Measurements from ENCODE around the gene CSNK1G2. TPM values are rescaled to one million over a fixed set of nuclear protein-coding genes. Genes with fewer than 3 reads are reported as not detected.

The CSNK1G2 gene
- polyA plus RNA-seq, 1 experiment, result 22.9 TPM

- H3K27ac ChIP-seq (ENCODE audit: low read depth, low read length), result no peak overlapping the region
- no peak for DNase-seq (ENCODE audit: low read depth, low spot score)
- ChIA-PET CTCF (no interaction called here), POLR2A (no interaction called here)
- TF ChIP-seq, protein P1, sequence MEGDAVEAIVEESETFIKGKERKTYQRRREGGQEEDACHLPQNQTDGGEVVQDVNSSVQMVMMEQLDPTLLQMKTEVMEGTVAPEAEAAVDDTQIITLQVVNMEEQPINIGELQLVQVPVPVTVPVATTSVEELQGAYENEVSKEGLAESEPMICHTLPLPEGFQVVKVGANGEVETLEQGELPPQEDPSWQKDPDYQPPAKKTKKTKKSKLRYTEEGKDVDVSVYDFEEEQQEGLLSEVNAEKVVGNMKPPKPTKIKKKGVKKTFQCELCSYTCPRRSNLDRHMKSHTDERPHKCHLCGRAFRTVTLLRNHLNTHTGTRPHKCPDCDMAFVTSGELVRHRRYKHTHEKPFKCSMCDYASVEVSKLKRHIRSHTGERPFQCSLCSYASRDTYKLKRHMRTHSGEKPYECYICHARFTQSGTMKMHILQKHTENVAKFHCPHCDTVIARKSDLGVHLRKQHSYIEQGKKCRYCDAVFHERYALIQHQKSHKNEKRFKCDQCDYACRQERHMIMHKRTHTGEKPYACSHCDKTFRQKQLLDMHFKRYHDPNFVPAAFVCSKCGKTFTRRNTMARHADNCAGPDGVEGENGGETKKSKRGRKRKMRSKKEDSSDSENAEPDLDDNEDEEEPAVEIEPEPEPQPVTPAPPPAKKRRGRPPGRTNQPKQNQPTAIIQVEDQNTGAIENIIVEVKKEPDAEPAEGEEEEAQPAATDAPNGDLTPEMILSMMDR (IDR thresholded peaks at IDR 0.05; ENCODE audit: low read depth, low read length), result no peak
- H3K9me3 ChIP-seq (ENCODE audit: control insufficient read depth, insufficient read depth, low read length), result no peaks in the 10 kb centered on the region
- no peak overlapping the region for H3K4me3 ChIP-seq (ENCODE audit: low read depth, low read length)
- H3K27me3 ChIP-seq (ENCODE audit: control insufficient read depth, insufficient read depth, low read length), result no peaks in the 10 kb centered on the region
Measured at GRCh38 chr19:1959928-1960589, 19.1 kb downstream of the CSNK1G2 start.

- Histone ChIP-seq H3K27me3 (ENCODE audit: control insufficient read depth, insufficient read depth, low read length) (no peaks in the 10 kb centered on the region), H3K9me3 (ENCODE audit: control insufficient read depth, insufficient read depth, low read length) (no peaks in the 10 kb centered on the region), H3K27ac (ENCODE audit: low read depth, low read length) (no peak overlapping the region), H3K4me3 (ENCODE audit: low read depth, low read length) (no peak overlapping the region)
- ChIA-PET CTCF (no interaction called here), POLR2A (no interaction called here)
- DNase-seq (ENCODE audit: low read depth, low spot score), result no peak
- TF ChIP-seq, protein P1 (IDR thresholded peaks at IDR 0.05; ENCODE audit: low read depth, low read length), result no peak
Measured at GRCh38 chr19:1961000-1961883, 20.3 kb downstream of the CSNK1G2 start.

- Histone ChIP-seq H3K9me3 (ENCODE audit: control insufficient read depth, insufficient read depth, low read length) (no peaks in the 10 kb centered on the region), H3K4me3 (ENCODE audit: low read depth, low read length) (no peak overlapping the region), H3K27me3 (ENCODE audit: control insufficient read depth, insufficient read depth, low read length) (no peaks in the 10 kb centered on the region), H3K27ac (ENCODE audit: low read depth, low read length) (no peak overlapping the region)
- POLR2A ChIA-PET, result no interaction called here
- DNase-seq (ENCODE audit: low read depth, low spot score), result no peak
- CTCF ChIA-PET, result no interaction called here
- TF ChIP-seq, protein P1 (IDR thresholded peaks at IDR 0.05; ENCODE audit: low read depth, low read length), result no peak
Measured at GRCh38 chr19:1962674-1963073, 21.7 kb downstream of the CSNK1G2 start.

- Histone ChIP-seq H3K9me3 (ENCODE audit: control insufficient read depth, insufficient read depth, low read length) (no peaks in the 10 kb centered on the region; the same call in 1 of the 2 replicates), H3K4me3 (ENCODE audit: low read depth, low read length) (no peak overlapping the region), H3K27ac (ENCODE audit: low read depth, low read length) (no peak overlapping the region), H3K27me3 (ENCODE audit: control insufficient read depth, insufficient read depth, low read length) (no peaks in the 10 kb centered on the region)
- TF ChIP-seq, protein P1 (IDR thresholded peaks at IDR 0.05; ENCODE audit: low read depth, low read length), result no peak
- no peak for DNase-seq (ENCODE audit: low read depth, low spot score)
- ChIA-PET POLR2A (no interaction called here), CTCF (no interaction called here)
Measured at GRCh38 chr19:1967087-1967608, 26.2 kb downstream of the CSNK1G2 start.
